ENCODE results near the gene ZNF324B.
"Not testable (repeated sequence)": the region's sequence is repeated elsewhere in the genome, so short reads cannot be mapped to it uniquely, and the experiment has no call there.

Gene ZNF324B

DNA sequence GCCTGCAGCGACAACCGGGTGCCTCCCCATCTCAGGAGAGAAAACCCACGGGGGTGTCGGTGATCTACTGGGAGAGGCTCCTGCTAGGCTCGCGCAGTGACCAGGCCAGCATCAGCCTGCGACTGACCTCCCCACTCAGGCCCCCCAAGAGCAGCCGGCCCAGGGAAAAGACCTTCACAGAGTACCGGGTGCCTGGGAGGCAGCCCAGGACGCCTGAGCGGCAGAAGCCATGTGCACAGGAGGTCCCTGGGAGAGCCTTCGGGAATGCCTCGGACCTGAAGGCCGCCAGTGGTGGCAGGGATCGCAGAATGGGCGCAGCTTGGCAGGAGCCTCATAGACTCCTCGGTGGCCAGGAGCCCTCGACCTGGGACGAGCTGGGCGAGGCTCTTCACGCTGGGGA is 3.9 kb downstream of the ZNF324B start:
- DNase-seq = no peak

GRCh38 chr19:58456111-58456510 is 4.7 kb downstream of the ZNF324B start:
- no peak for DNase-seq

- no peak for DNase-seq
Observed at GRCh38 chr19:58460039-58460438, 8.6 kb downstream of the ZNF324B start.

DNA sequence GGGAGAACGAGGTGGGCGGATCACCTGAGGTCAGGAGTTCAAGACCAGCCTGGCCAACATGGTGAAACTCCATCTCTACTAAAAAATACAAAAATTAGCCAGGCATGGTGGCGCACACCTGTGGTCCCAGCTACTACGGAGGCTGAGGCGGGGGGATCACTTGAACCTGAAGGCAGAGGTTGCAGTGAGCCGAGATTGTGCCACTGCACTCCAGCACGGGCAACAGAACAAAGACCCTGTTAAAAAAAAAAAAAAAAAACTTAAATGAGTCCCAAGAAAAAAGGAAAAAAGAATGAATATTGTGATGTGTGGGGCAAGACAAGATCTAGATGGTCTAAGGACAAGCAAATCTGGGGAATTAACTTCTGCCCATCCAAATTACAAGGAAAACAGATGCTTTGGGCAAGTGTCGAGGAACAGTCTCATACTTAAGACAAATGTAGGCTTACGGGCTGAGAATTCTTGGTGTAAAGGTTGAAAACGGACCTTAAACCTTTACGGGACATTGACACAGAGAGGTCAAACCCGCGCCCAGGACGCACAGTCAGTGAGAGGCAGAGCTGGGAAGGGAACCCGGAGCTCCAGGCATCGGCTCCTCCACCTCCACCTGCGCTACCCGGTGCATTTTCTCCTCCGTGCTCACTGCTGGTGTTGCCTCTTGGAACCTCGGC is 14.8 kb downstream of the ZNF324B start:
- DNase-seq = no peak

DNA sequence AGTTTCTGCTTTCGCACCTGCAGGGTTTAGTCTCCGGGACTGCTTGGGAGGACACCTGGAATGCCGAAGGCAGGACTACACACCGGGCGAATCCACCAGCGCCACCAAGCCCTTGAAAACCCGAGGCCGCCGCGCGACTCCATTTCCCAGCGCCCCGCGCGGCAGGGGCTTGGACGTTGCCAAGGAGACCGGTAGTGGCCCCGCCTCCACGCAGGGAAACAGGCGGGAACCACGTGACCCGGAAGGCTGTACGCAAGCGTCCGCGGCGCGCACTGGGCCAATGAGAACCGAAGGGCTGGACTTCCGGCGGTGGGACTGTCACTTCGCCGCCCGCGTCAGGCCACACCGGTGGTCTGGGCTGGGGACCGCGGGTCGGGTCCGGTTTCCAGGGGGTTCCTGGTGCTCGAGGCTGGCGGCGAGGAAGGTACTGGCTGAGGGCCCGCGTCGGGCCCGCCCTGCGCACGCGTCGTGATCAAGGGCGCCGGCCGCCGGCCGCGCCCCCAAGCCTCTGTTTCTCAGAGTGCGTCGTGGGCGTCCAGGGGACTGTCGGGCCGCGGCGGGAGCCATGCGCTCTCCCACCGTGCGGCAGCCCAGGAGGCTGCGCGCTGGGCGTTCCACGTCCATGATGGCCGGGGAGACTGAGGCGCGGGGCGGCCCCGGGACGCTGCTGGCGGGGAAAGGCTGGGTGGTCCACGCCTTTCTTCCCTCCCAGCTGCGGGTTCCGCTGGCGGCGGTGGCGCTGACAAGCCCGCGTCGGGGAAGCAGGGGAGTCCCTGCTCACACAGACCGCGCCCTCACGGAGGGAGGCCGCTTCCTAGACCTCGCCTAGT is 15.6 kb downstream of the ZNF324B start, which contains the start of gene ZNF324:
Gene ZNF324, plus strand, starts transcription at position 321 of the 830 bp plus-strand sequence. CDS start 2,106 bp downstream, outside the sequence.
- DNase-seq = peak; percentile 96

GRCh38 chr19:58468216-58468839 is 16.9 kb downstream of the ZNF324B start:
- no peak for DNase-seq

GRCh38 chr19:58469241-58470013 is 18.0 kb downstream of the ZNF324B start:
- no peak for DNase-seq

DNA sequence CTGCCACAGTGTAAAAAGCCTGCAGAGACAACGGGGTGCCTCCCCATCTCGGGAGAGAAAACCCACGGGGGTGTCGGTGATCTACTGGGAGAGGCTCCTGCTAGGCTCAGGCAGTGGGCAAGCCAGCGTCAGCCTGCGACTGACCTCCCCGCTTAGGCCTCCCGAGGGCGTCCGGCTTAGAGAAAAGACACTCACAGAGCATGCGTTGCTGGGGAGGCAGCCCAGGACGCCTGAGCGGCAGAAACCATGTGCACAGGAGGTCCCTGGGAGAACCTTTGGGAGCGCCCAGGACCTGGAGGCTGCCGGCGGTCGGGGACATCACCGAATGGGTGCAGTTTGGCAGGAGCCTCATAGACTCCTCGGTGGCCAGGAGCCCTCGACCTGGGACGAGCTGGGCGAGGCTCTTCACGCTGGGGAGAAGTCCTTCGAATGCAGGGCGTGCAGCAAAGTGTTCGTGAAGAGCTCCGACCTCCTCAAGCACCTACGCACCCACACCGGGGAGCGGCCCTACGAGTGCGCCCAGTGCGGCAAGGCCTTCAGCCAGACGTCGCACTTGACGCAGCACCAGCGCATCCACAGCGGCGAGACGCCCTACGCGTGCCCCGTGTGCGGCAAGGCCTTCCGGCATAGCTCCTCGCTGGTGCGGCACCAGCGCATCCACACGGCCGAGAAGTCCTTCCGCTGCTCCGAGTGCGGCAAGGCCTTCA is 19.6 kb downstream of the ZNF324B start:
- DNase-seq = not testable (repeated sequence)

DNA sequence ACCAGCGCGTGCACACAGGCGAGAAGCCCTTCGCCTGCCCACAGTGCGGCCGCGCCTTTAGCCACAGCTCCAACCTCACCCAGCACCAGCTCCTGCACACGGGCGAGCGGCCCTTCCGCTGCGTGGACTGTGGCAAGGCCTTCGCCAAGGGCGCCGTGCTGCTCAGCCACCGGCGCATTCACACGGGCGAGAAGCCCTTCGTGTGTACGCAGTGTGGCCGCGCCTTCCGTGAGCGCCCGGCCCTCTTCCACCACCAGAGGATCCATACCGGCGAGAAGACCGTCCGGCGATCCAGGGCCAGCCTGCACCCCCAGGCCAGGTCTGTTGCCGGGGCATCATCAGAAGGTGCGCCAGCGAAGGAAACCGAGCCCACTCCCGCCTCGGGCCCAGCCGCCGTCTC is 20.3 kb downstream of the ZNF324B start:
- DNase-seq = no peak

GRCh38 chr19:58473775-58474174 is 22.4 kb downstream of the ZNF324B start:
- DNase-seq = no peak

DNA sequence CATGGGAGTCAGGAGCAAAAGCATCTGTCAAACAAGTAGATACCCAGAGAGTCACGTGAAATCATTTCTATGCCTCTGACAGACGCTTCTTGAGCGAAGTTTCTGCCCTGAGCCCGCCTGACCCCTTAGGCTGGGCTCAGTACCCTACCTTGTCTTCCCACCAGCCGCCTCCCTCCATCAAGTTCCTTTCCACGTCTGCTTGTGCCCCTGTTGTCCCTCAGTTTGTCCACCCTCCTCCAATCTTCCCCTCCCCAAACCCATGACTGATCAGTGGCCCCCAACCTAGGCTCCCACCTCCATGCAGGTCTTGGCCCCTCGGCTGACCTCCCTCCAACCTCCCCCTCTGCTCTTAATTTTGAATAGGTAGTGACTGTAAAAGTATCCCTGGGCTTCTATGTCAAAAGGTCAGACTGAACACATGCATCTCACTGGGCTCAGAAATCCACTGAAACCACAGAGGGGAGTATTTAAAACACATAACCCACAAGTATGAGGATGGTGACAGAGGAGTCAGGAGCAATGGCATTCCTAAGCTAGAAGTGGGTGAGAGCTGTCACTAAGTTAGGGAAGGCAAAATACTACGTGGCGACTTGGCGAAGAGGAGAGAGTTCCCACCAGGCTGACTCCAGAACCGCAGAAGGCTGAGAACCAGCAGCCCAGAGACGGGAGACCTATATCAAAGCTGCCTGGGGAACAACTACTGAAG is 23.0 kb downstream of the ZNF324B start:
- DNase-seq = peak; percentile 74

GRCh38 chr19:58474997-58475713 is 23.7 kb downstream of the ZNF324B start:
- no peak for DNase-seq

- peak; percentile 97 for DNase-seq
Observed at GRCh38 chr19:58475714-58476497, 24.5 kb downstream of the ZNF324B start, which contains the start of gene ZNF446. Gene ZNF446, plus strand, starts transcription at chr19:58476352. Its CDS starts 867 bp downstream, at chr19:58477219.

GRCh38 chr19:58476498-58477015 is 25.1 kb downstream of the ZNF324B start:
- peak; percentile 7 for DNase-seq

- no peak for DNase-seq
Observed at GRCh38 chr19:58477130-58477529, 25.7 kb downstream of the ZNF324B start.

GRCh38 chr19:58477871-58478270 is 26.4 kb downstream of the ZNF324B start:
- DNase-seq = no peak

DNA sequence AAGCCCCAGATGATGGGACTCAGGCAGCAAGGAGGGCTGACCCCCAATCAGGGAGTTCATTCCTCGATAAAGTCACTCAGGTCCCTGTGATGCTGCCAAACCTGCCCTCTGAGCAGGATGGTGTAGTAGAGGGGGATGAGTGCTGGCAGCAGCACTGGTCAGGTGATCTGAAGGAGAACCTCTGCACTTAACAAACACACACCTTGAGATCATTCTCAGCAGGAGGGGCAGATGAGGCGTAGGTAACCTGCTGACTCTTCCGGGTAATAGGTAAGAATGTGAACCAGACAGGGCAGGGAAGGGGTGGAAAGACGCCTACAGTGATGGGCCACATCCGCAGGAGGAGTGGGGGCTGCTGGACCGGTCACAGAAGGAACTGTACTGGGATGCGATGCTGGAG is 27.9 kb downstream of the ZNF324B start:
- DNase-seq = no peak

- DNase-seq = no peak
Observed at GRCh38 chr19:58479736-58480480, 28.5 kb downstream of the ZNF324B start.

- no peak for DNase-seq
Observed at GRCh38 chr19:58480481-58480830, 29.0 kb downstream of the ZNF324B start.

All from fibroblast of skin of scalp (primary cell).